ENCODE data around the gene CC2D1B. TPM values are rescaled to one million over a fixed set of nuclear protein-coding genes. Genes with fewer than 3 reads are reported as not detected.

CC2D1B gene
- total and polyA plus RNA-seq, 2 donors (not counting 3 experiments of a cell fraction or from before 2014, with no cell fraction given), result 16.9 to 32.6 TPM

DNA sequence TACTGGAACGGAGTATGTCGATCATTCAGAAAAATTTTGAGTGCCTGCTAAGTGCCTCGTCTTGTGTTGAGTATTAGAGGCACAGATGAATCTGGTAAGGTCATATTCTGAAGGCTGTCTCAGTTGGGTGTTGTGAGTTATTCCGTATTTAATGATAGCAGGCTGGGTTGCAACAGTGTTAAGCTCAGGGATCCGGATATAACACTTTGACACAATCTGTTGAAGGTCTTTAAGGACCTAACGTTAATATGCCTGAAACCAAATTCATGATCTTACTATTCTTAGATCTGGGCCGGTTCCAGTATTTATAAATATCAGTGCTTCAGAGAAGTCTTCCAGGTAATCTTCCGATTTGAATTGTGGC, 39.0 kb upstream of the CC2D1B start:
- FAIRE-seq, result no peak
- no peaks in the 10 kb centered on the region for H3K27me3 ChIP-seq (ENCODE audit: control insufficient read depth in 2 of 2, insufficient read depth in 2 of 2, low read length in 2 of 2)
- H3K9me1 ChIP-seq (replicated peaks; ENCODE audit: control insufficient read depth, extremely low read depth, insufficient read depth, low read length), result no peaks in the 10 kb centered on the region
- TF ChIP-seq JUN (IDR thresholded peaks at IDR 0.05; ENCODE audit: borderline replicate concordance, insufficient read depth, insufficient read length, low read depth) (no peak), GATA2 (IDR thresholded peaks at IDR 0.05; ENCODE audit: insufficient read depth, insufficient read length, low read depth, low read length) (no peak), MYC (IDR thresholded peaks at IDR 0.05; ENCODE audit: low read depth, low read length) (no peak), FOS (IDR thresholded peaks at IDR 0.05; ENCODE audit: borderline replicate concordance, insufficient read depth, low read length) (no peak), POLR2AphosphoS5 (IDR thresholded peaks at IDR 0.05; ENCODE audit: insufficient read depth, low read depth, low read length) (no peak), EZH2 (IDR thresholded peaks at IDR 0.05; ENCODE audit: borderline replicate concordance, low read depth, low read length, severe bottlenecking) (no peak), POLR2A (IDR thresholded peaks at IDR 0.05; ENCODE audit: low read depth, low read length) (no peak)
- TF ChIP-seq, protein P1, sequence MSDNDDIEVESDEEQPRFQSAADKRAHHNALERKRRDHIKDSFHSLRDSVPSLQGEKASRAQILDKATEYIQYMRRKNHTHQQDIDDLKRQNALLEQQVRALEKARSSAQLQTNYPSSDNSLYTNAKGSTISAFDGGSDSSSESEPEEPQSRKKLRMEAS (IDR thresholded peaks at IDR 0.05; ENCODE audit: insufficient read depth, insufficient read length), result no peak
- TF ChIP-seq, protein P2, sequence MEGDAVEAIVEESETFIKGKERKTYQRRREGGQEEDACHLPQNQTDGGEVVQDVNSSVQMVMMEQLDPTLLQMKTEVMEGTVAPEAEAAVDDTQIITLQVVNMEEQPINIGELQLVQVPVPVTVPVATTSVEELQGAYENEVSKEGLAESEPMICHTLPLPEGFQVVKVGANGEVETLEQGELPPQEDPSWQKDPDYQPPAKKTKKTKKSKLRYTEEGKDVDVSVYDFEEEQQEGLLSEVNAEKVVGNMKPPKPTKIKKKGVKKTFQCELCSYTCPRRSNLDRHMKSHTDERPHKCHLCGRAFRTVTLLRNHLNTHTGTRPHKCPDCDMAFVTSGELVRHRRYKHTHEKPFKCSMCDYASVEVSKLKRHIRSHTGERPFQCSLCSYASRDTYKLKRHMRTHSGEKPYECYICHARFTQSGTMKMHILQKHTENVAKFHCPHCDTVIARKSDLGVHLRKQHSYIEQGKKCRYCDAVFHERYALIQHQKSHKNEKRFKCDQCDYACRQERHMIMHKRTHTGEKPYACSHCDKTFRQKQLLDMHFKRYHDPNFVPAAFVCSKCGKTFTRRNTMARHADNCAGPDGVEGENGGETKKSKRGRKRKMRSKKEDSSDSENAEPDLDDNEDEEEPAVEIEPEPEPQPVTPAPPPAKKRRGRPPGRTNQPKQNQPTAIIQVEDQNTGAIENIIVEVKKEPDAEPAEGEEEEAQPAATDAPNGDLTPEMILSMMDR (IDR thresholded peaks at IDR 0.05; ENCODE audit: extremely low read depth in 1 of 2, insufficient read depth in 1 of 2, low read depth in 1 of 2, low read length in 2 of 2), result no peak
- ChIA-PET POLR2A (no interaction called here), CTCF (interaction anchor here (1.0 to 4.0 kb wide), 8 partner anchors 27 to 508 kb away, joined by 3 to 27 read pairs (median 5); partner anchors contain the start of gene CC2D1B)
- H3K4me2 ChIP-seq (ENCODE audit: insufficient read depth, low read length), result peak overlapping the region; percentile 99
- H4K20me1 ChIP-seq (replicated peaks; ENCODE audit: control insufficient read depth, extremely low read depth, insufficient read depth, low read length), result no peaks in the 10 kb centered on the region
- BruUV-seq (replicated peaks), result no TSS peak
- H3K36me3 ChIP-seq (ENCODE audit: control insufficient read depth in 2 of 2, extremely low read depth in 1 of 2, insufficient read depth in 2 of 2, low read length in 2 of 2), result peaks cover 5 to 11% of the 10 kb centered on the region in 2 experiments
- peak overlapping the region; percentile 99 for H2AFZ ChIP-seq (ENCODE audit: low read depth, low read length)
- H3K79me2 ChIP-seq (ENCODE audit: control insufficient read depth, insufficient read depth, low read length), result peaks cover 39% of the 10 kb centered on the region
- peak overlapping the region; percentile 57 to 98 (median 83) for H3K4me3 ChIP-seq (replicated peaks in 1 of 3; ENCODE audit: insufficient read depth in 1 of 3, low read depth in 1 of 3, low read length in 3 of 3)
- H3K9ac ChIP-seq (replicated peaks; ENCODE audit: extremely low read depth, insufficient read depth, low read length), result peak overlapping the region; percentile 98
- H3K27ac ChIP-seq (ENCODE audit: insufficient read depth, low read depth, low read length), result peak overlapping the region; percentile 98
- H3K9me3 ChIP-seq (replicated peaks; ENCODE audit: control insufficient read depth, insufficient read depth, low read length), result no peaks in the 10 kb centered on the region
- intact Hi-C loops (cut with micrococcal nuclease), result loop anchor here (1.0 to 10.0 kb wide), 5 partner anchors 39 to 790 kb away; partner anchors contain the start of genes CC2D1B and CPT2
- peaks cover 14% of the 10 kb centered on the region for H3K4me1 ChIP-seq (ENCODE audit: control insufficient read depth, extremely low read depth, insufficient read depth, low read length)
- DNase-seq (ENCODE audit: low read depth, low spot score), result no peak
- dilution Hi-C loops (cut with MboI; ENCODE audit: extremely low pct_ligation_motif_present, low sequenced_read_pairs), result no loop called here

All from endothelial cell of umbilical vein (primary cell).